ENCODE measurements around the gene RPGRIP1L. TPM values are rescaled to one million over a fixed set of nuclear protein-coding genes. Genes with fewer than 3 reads are reported as not detected.

RPGRIP1L gene
- total RNA-seq, 1 donor from 2014 or later: 1.7 TPM

DNA sequence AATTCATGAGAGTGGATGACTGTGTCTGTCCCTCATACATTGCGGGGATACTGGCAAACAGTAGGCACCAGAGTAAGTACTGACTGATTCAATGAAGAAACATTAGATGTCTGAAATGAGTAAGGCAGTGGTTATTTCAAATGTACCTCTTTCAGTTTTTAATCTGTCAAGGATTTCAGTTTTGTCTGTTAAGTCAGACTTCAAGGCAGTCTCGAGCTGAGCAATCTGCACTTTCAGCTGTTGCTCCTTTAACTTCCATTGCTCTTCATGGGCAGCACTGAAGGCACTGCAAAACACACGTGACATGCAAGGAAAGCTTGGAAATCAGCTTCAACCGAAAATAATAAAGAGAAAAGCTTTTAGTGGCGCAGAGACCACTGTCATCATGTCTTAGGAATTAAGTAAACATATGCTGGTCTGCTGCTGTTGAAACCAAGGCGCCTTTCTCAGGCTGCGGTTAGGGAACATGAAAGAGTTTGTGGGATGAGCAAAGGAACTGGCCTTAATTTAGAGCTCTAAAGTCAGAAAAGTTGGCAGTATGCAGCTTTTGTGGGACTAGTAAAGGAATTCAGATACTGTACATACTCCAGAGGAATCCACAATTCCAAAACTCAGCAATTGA, 38.8 kb downstream of the RPGRIP1L start:
- peak overlapping the region; percentile 28 for H3K27ac ChIP-seq (replicated peaks)
- H3K9me3 ChIP-seq (replicated peaks): no peaks in the 10 kb centered on the region
- no peak for DNase-seq
- TF ChIP-seq, protein P1, sequence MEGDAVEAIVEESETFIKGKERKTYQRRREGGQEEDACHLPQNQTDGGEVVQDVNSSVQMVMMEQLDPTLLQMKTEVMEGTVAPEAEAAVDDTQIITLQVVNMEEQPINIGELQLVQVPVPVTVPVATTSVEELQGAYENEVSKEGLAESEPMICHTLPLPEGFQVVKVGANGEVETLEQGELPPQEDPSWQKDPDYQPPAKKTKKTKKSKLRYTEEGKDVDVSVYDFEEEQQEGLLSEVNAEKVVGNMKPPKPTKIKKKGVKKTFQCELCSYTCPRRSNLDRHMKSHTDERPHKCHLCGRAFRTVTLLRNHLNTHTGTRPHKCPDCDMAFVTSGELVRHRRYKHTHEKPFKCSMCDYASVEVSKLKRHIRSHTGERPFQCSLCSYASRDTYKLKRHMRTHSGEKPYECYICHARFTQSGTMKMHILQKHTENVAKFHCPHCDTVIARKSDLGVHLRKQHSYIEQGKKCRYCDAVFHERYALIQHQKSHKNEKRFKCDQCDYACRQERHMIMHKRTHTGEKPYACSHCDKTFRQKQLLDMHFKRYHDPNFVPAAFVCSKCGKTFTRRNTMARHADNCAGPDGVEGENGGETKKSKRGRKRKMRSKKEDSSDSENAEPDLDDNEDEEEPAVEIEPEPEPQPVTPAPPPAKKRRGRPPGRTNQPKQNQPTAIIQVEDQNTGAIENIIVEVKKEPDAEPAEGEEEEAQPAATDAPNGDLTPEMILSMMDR (IDR thresholded peaks at IDR 0.05; ENCODE audit: borderline replicate concordance): no peak
- H3K4me1 ChIP-seq: peaks cover 19% of the 10 kb centered on the region
- intact Hi-C loops (cut with micrococcal nuclease): no loop called here
- no peaks in the 10 kb centered on the region for H3K27me3 ChIP-seq (ENCODE audit: low read depth)
- peak overlapping the region; percentile 26 for H3K4me3 ChIP-seq
- H3K36me3 ChIP-seq: no peaks in the 10 kb centered on the region

DNA sequence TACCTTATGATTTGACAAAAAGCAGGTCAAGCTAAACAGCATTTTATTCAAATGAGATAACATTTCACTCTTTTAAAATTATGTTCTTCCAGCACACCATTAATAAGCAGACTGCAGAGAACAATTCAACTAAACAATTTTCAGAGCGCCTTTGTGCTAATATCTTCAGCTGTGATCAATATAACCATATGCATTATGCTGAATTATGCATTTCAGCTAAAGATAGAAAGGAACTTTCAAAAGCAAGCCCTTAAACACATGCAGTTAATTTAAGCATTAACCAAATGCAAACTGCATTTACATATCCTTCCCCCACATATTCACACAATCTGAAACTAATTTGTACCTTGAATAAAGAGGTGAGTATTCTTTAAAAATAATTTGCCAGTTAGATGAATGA, 41.6 kb downstream of the RPGRIP1L start:
- Histone ChIP-seq H3K27ac (replicated peaks) (no peak overlapping the region), H3K36me3 (no peaks in the 10 kb centered on the region), H3K9me3 (replicated peaks) (no peaks in the 10 kb centered on the region), H3K4me1 (peaks cover 19% of the 10 kb centered on the region), H3K4me3 (no peak overlapping the region), H3K27me3 (ENCODE audit: low read depth) (no peaks in the 10 kb centered on the region)
- TF ChIP-seq, protein P1 (IDR thresholded peaks at IDR 0.05; ENCODE audit: borderline replicate concordance): no peak
- intact Hi-C loops (cut with micrococcal nuclease): no loop called here
- no peak for DNase-seq

DNA sequence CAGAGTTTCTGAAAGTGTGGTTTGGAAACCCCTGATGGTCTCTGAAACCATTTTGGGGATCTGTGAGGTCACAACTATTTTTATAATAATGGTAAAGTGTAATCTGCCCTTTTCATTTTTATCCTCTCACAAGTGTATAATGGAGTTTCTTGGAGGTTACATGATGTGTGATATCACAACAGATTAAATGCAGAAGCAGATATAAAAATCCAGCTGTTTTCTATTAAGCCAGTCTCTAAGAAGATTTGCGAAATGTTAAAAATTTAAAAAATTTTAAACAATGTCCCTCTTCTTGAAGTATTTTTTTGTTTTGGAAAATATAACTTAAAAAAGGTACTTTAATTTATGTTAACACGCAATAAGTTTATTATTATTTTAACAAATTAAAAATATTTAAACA, 48.7 kb downstream of the RPGRIP1L start:
- no peaks in the 10 kb centered on the region for H3K4me1 ChIP-seq
- intact Hi-C loops (cut with micrococcal nuclease): no loop called here
- no peak for DNase-seq
- no peaks in the 10 kb centered on the region for H3K9me3 ChIP-seq (replicated peaks)
- no peaks in the 10 kb centered on the region for H3K27me3 ChIP-seq (ENCODE audit: low read depth)
- TF ChIP-seq, protein P1 (IDR thresholded peaks at IDR 0.05; ENCODE audit: borderline replicate concordance): no peak
- no peak overlapping the region for H3K27ac ChIP-seq (replicated peaks)
- peaks cover 17% of the 10 kb centered on the region for H3K36me3 ChIP-seq
- no peak overlapping the region for H3K4me3 ChIP-seq

DNA sequence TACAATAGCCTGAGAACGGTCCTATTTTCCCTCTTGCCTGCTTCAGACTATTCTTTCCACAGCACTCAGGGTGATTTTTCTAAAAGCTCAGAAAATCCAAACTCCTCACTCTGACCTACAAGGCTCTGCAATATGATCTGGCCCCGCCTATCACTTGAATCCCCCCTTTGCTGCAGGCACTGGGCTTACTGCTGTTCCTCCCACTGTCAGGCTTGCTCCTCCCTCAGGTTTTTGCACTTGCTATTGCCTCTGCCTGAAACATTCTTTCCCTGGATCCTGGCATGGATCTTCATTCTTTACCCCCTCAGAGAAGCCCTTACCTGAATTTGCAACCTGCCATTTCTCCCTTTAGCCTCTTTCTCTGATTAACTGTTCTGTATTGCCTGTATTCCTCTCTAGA, 52.3 kb downstream of the RPGRIP1L start:
- H3K9me3 ChIP-seq (replicated peaks): no peaks in the 10 kb centered on the region
- DNase-seq: no peak
- H3K27ac ChIP-seq (replicated peaks): no peak overlapping the region
- H3K27me3 ChIP-seq (ENCODE audit: low read depth): no peaks in the 10 kb centered on the region
- intact Hi-C loops (cut with micrococcal nuclease): no loop called here
- H3K36me3 ChIP-seq: peaks cover 23% of the 10 kb centered on the region
- TF ChIP-seq, protein P1 (IDR thresholded peaks at IDR 0.05; ENCODE audit: borderline replicate concordance): no peak
- H3K4me1 ChIP-seq: no peaks in the 10 kb centered on the region
- no peak overlapping the region for H3K4me3 ChIP-seq

DNA sequence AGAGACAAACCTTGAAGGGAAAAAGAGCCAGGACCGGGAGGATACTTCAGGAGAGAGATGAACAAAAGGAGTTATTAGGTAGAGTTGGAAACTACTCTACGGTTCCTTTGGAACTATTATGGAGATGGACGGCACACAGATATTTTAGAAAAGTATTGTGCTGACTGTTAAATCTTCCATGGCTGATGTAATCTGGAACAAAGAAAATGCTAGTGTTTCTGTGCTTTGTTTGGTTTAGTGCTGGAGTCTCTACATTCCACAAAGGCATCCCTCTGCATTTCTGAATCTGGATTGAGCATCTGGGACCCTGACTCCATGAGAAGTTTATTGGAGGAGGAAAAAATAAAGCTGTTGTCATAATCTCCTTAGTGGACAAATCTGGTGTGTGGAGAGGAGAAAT, 57.2 kb downstream of the RPGRIP1L start:
- H3K4me3 ChIP-seq: no peak overlapping the region
- peaks cover 22% of the 10 kb centered on the region for H3K36me3 ChIP-seq
- no peaks in the 10 kb centered on the region for H3K27me3 ChIP-seq (ENCODE audit: low read depth)
- no peaks in the 10 kb centered on the region for H3K4me1 ChIP-seq
- intact Hi-C loops (cut with micrococcal nuclease): no loop called here
- no peak for DNase-seq
- TF ChIP-seq, protein P1 (IDR thresholded peaks at IDR 0.05; ENCODE audit: borderline replicate concordance): no peak
- H3K27ac ChIP-seq (replicated peaks): no peak overlapping the region
- H3K9me3 ChIP-seq (replicated peaks): peaks cover 20% of the 10 kb centered on the region
